SU-DHL-6 (cell line): ENCODE measurements around the gene XRCC6.

Experiments
- EZH2phosphoT487 ChIP-seq: fragments of 200-600 bp; sonication (generic), shearing (Covaris generic); conservative IDR thresholded peaks from 2 replicates; pipeline ENCODE4 v1.6.1; 2018; ENCODE audit warnings: mild to moderate bottlenecking, antibody characterized with exemption, low read length, moderate library complexity, mixed read lengths
- TF ChIP-seq, protein P1 (sequence below): fragments of 200-600 bp; sonication (generic); IDR thresholded peaks from one replicate; pipeline ENCODE4 v1.5.1; 2017; ENCODE audit warnings: antibody characterized with exemption, mild to moderate bottlenecking, low read length, moderate library complexity; ENCODE audit not compliant: insufficient read depth, poor library complexity, severe bottlenecking

DNA sequence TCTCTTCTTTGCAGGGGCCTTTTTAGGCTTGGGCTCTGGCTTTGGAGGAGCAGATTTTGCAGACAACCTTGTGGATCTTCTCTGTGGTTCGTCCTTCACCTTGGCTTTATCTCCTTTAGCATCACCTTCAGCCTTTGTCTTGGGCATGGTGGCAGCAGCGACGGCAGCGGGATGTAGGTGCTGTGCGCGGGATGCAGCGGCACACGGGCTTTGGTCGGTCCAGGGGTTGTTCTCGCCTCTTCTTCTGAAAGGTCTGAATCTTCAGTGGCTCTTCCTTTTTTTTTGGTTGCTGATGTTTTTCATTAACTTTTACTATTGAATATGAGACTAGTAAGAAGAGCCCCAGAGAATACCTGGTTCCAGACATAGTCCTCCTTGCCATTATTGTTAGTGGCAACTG is 88.2 kb downstream of the XRCC6 start:
- TF ChIP-seq, protein P1, sequence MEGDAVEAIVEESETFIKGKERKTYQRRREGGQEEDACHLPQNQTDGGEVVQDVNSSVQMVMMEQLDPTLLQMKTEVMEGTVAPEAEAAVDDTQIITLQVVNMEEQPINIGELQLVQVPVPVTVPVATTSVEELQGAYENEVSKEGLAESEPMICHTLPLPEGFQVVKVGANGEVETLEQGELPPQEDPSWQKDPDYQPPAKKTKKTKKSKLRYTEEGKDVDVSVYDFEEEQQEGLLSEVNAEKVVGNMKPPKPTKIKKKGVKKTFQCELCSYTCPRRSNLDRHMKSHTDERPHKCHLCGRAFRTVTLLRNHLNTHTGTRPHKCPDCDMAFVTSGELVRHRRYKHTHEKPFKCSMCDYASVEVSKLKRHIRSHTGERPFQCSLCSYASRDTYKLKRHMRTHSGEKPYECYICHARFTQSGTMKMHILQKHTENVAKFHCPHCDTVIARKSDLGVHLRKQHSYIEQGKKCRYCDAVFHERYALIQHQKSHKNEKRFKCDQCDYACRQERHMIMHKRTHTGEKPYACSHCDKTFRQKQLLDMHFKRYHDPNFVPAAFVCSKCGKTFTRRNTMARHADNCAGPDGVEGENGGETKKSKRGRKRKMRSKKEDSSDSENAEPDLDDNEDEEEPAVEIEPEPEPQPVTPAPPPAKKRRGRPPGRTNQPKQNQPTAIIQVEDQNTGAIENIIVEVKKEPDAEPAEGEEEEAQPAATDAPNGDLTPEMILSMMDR, result no peak
- no peak for TF ChIP-seq EZH2phosphoT487
